Body of pancreas (tissue), 4 donors: ENCODE data around the gene CACNG4. TPM values are rescaled to one million over a fixed set of nuclear protein-coding genes. Genes with fewer than 3 reads are reported as not detected.

Source experiments
- ATAC-seq: fragments of 150-250 bp; one replicate; pipeline ENCODE4 v1.9.1; 2016
- DNase-seq, 4 donors: peaks; one replicate each; pipeline ENCODE4 v3.0.0-alpha.2; 2019
- H3K27ac ChIP-seq, 4 donors: fragments of 200-600 bp; sonication (generic); 1 replicate in 3 of 4; 2 replicates in 1 of 4; pipeline versions ENCODE4 v1.5.1 to v1.6.1; 2016 to 2019; ENCODE audit warnings: mild to moderate bottlenecking in 1 of 4, mixed read lengths in 1 of 4, moderate library complexity in 1 of 4
- H3K27me3 ChIP-seq, 2 donors: fragments of 200-600 bp; sonication (generic); one replicate each; pipeline ENCODE4 v1.6.0; 2016; ENCODE audit warnings: mild to moderate bottlenecking in 1 of 2
- H3K36me3 ChIP-seq, 2 donors: fragments of 200-600 bp; sonication (generic); replicated peaks in 1 of 2; 2 replicates each; pipeline ENCODE4 v1.5.1; 2016; ENCODE audit warnings: low read depth in 2 of 2; ENCODE audit not compliant: insufficient read depth in 1 of 2
- H3K4me1 ChIP-seq: fragments of 200-600 bp; sonication (generic); one replicate; pipeline ENCODE4 v1.6.0; 2016
- H3K4me3 ChIP-seq, 2 donors: fragments of 200-600 bp; sonication (generic); 1 replicate in 1 of 2; 2 replicates in 1 of 2; pipeline ENCODE4 v1.5.1; 2016 to 2019
- H3K9me3 ChIP-seq, 3 donors: fragments of 200-600 bp; sonication (generic); 1 replicate in 2 of 3; 2 replicates in 1 of 3; pipeline ENCODE4 v1.5.1; 2016
- POLR2A ChIP-seq, 3 donors: fragments of 450-650 bp; IDR thresholded peaks; one replicate each; pipeline ENCODE4 v1.6.1; 2016; ENCODE audit warnings: antibody characterized with exemption in 3 of 3, mild to moderate bottlenecking in 2 of 3
- WGBS, 2 donors: methylation state at CpG; one replicate each; pipeline ENCODE4 v1.1.5; 2017; 5-methylcytosine and 5-hydroxymethylcytosine counted together
- intact Hi-C: fragments of 100-400 bp; cut with DNase I; formaldehyde crosslinking; loops from one replicate; pipeline ENCODE4 v1.15.1; 2023
- total RNA-seq, 2 donors: library from RNA; depleted of rRNA; stranded (reverse); fragments of >200 nt; gene quantifications; one replicate each; pipeline ENCODE4 v1.1.0, GENCODE V29; 2016
- TF ChIP-seq, protein P1 (sequence below), 7 experiments: fragments of 450-650 bp in 4 of 7; fragments of 200-600 bp in 3 of 7; sonication (generic) in 3 of 7; IDR thresholded peaks; one replicate each; pipeline ENCODE4 v1.5.1; 2016 to 2019; ENCODE audit warnings: antibody characterized with exemption in 7 of 7

The CACNG4 gene
- under 1 TPM in 1 of 2 donors, not detected in 1; 0.26 TPM for total RNA-seq

DNA sequence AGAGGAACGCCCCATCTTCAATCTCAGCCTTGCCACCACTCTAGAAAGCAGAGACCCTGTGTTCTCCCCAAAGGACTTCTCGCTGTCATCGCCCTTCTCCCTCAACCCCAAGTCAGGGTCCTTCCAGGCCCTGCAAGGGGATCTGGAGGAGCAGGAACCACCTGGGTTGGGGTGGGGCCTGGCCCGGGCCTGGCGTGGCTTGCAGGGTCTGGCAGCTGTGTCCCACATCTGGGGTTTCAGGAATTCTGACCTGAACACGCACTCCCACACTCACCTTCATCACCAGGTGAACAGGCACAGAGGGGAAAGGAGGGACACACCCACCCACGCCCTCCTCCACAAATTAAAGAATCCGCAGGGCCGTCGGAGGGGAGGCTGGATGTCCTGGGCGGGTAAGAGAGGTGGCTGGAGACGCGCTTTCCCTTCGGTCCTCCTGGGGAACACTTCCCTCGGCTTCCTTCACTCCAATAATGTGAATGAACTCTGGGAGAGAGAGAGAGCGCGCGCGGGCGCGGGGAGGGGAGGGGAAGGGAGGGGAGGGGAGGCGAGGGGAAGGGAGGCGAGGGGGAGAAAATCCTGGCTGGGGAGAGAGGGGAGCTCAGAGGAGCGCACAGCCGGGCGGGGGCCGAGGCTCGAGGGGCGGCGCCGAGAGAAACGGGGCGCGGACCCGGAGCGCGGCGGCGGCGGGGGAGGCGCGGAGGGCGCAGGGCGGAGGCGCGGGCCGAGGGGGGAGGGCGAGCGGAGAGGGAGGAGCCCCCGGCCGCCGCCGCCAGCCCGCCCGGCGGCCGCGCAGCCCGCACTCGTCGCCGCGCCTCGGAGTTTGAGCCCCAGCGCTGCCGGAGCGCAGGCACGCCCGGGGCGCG is at the start of gene CACNG4:
TSS of gene CACNG4 (plus strand) at position 799 of the 863 bp plus-strand sequence. CDS start 205 bp downstream, outside the sequence.
- Histone ChIP-seq H3K36me3 (no peaks in the 10 kb centered on the region), H3K4me1 (peaks cover 15% of the 10 kb centered on the region), H3K4me3 (peak within 1 kb of the TSS in 1 of 2 donors; percentile 39), H3K27ac (no peak within 1 kb of the TSS), H3K27me3 (no peaks in the 10 kb centered on the region), H3K9me3 (no peaks in the 10 kb centered on the region)
- 7 to 16% methylated on average over 24 to 63 of the region's 71 CpGs for WGBS, 2 donors
- intact Hi-C loops: no loop called here
- TF ChIP-seq, protein P1, sequence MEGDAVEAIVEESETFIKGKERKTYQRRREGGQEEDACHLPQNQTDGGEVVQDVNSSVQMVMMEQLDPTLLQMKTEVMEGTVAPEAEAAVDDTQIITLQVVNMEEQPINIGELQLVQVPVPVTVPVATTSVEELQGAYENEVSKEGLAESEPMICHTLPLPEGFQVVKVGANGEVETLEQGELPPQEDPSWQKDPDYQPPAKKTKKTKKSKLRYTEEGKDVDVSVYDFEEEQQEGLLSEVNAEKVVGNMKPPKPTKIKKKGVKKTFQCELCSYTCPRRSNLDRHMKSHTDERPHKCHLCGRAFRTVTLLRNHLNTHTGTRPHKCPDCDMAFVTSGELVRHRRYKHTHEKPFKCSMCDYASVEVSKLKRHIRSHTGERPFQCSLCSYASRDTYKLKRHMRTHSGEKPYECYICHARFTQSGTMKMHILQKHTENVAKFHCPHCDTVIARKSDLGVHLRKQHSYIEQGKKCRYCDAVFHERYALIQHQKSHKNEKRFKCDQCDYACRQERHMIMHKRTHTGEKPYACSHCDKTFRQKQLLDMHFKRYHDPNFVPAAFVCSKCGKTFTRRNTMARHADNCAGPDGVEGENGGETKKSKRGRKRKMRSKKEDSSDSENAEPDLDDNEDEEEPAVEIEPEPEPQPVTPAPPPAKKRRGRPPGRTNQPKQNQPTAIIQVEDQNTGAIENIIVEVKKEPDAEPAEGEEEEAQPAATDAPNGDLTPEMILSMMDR (IDR thresholded peaks at IDR 0.05): no peak
- no peak for TF ChIP-seq POLR2A (IDR thresholded peaks at IDR 0.05)
- DNase-seq (peak in 1 of 4 donors; percentile 14), ATAC-seq (no peak)

DNA sequence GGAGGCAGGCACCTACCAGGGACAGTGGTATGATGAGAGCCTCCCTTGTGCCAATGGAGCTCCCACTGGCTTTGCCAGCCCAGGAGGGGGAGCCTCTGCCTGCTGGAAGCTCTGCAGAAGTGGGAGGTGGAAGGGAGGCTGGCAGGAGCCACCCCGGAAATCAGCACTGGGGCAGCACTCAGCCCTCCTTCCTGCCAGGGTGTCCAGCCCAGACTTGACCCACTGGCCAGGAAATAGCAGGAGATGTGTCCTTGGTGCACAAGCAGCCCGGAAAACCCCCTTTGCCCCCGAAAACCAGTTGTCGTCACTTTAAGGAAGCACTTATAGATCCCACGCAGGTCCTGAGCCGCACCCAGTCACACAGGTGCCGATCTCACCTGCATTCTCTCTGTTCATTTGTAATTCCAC is 49.3 kb upstream of the CACNG4 start:
- intact Hi-C loops: no loop called here
- H3K4me3 ChIP-seq: no peak overlapping the region
- H3K9me3 ChIP-seq: no peaks in the 10 kb centered on the region
- 49 to 58% methylated on average over 7 of the region's 7 CpGs for WGBS, 2 donors
- H3K27me3 ChIP-seq: no peaks in the 10 kb centered on the region
- peak; percentile 47 for ATAC-seq
- H3K27ac ChIP-seq: no peak overlapping the region
- DNase-seq: peak; percentile 35 to 65 (median 39)
- no peaks in the 10 kb centered on the region for H3K4me1 ChIP-seq
- TF ChIP-seq, protein P1 (IDR thresholded peaks at IDR 0.05): peak in 5 of 7 experiments; percentile 12 to 43 (median 30)
- TF ChIP-seq POLR2A (IDR thresholded peaks at IDR 0.05): no peak
- no peaks in the 10 kb centered on the region for H3K36me3 ChIP-seq

DNA sequence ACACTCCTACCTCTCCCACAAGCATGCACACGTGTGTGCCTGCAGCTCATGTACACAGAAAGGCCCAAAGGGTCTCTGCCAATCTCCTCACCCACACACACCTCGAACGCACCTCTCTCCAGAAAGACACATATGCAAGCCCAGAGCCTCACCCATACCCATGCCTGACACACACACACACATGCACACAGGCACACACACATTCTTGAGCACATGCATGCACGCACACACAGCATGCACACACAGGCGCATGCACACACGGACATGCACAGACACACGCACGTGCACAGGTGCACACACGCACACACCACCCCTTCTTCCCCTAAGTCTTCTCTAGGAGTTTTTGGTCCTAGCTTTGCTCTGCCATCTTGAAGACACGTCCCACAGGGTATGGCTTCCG is 48.7 kb upstream of the CACNG4 start:
- ATAC-seq: no peak
- DNase-seq: no peak
- 88 to 90% methylated on average over 11 of the region's 11 CpGs for WGBS, 2 donors
- Histone ChIP-seq H3K27ac (no peak overlapping the region), H3K4me3 (no peak overlapping the region), H3K4me1 (no peaks in the 10 kb centered on the region), H3K36me3 (no peaks in the 10 kb centered on the region), H3K27me3 (no peaks in the 10 kb centered on the region), H3K9me3 (no peaks in the 10 kb centered on the region)
- intact Hi-C loops: no loop called here
- TF ChIP-seq, protein P1 (IDR thresholded peaks at IDR 0.05): no peak
- no peak for TF ChIP-seq POLR2A (IDR thresholded peaks at IDR 0.05)

DNA sequence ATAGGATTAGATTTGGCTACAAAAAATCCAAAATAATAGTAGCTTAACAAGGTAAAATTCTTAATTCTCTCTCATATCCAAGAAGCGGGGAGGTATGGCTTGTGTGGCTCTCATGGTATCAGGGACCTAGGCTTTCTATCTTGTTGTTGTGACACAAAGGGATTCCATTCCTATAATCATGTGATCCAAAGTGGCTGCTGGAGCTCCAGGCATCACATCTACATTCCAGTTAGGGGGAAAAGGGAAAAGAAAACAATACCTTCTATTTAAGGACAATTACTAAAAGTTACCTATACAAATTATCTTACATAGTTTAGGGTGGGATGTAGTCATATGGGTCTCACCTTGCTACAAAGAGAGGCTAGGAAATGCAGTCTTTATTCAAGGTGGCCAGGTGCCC is 47.6 kb upstream of the CACNG4 start:
- Histone ChIP-seq H3K36me3 (no peaks in the 10 kb centered on the region), H3K9me3 (no peaks in the 10 kb centered on the region), H3K27ac (no peak overlapping the region), H3K4me3 (no peak overlapping the region), H3K27me3 (no peaks in the 10 kb centered on the region), H3K4me1 (no peaks in the 10 kb centered on the region)
- intact Hi-C loops: no loop called here
- WGBS, 2 donors: 95 to 100% methylated on average over 1 of the region's 1 CpG
- no peak for TF ChIP-seq POLR2A (IDR thresholded peaks at IDR 0.05)
- TF ChIP-seq, protein P1 (IDR thresholded peaks at IDR 0.05): no peak
- no peak for DNase-seq
- no peak for ATAC-seq
